HG03066 (cell line): ENCODE data around the gene ERMAP.

Experiments
- ATAC-seq: cut with Tn5 transposase; IDR thresholded peaks from one replicate; pipeline ENCODE4 v1.9.1; 2021; ENCODE audit warnings: low read depth; ENCODE audit not compliant: unreplicated experiment

The ERMAP gene, protein sequence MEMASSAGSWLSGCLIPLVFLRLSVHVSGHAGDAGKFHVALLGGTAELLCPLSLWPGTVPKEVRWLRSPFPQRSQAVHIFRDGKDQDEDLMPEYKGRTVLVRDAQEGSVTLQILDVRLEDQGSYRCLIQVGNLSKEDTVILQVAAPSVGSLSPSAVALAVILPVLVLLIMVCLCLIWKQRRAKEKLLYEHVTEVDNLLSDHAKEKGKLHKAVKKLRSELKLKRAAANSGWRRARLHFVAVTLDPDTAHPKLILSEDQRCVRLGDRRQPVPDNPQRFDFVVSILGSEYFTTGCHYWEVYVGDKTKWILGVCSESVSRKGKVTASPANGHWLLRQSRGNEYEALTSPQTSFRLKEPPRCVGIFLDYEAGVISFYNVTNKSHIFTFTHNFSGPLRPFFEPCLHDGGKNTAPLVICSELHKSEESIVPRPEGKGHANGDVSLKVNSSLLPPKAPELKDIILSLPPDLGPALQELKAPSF

DNA sequence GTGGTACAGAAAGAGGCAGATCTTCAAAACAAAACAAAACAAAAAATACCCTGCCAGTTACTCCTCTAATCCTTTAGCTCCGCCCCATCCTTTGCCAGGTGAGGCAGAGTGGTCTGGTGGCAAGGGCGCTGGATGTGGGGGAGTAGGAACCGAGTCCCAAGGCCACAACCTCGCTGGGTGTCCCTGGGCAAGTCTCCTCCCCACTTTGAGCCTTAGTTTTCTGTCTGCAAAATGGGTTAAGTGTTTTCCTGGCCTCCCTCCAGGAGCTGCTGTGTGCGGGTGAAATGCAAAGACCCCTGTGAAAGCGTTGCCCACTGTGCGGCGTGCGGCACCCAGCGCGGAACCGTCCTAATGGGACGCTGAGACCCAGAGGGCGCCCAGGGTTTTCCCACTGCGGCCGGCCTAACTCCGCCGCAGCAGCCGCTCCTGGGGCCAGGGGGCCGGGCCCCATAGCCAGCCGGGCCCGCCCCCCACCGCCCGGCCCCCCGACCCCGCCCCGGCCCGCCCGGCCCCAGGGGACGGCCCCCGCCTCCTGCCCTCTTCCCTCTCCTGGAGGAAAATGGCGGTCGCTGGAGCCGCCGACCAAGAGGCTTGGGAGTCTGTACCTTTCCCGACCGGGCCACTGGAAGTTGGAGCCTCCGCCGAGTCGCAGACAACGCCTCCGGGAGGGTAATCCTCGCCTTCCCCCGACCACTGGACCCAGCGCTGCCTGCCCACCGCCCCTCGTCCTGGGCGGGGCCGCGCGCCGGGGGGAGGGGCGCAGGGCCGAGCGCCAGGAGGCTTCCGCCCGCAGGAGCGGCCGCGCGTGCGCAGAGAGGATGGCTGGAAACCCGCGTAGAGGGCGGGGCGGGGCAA lies at the start of gene ERMAP, which contains the start of gene SVBP:
Gene ERMAP, plus strand, starts transcription at position 538 of the 855 bp plus-strand sequence. CDS start 13,327 bp downstream, outside the sequence.
Gene SVBP, minus strand, starts transcription at position 813 of the 855 bp plus-strand sequence. CDS start 853 bp downstream, outside the sequence.
- peak; percentile 75 for ATAC-seq

DNA sequence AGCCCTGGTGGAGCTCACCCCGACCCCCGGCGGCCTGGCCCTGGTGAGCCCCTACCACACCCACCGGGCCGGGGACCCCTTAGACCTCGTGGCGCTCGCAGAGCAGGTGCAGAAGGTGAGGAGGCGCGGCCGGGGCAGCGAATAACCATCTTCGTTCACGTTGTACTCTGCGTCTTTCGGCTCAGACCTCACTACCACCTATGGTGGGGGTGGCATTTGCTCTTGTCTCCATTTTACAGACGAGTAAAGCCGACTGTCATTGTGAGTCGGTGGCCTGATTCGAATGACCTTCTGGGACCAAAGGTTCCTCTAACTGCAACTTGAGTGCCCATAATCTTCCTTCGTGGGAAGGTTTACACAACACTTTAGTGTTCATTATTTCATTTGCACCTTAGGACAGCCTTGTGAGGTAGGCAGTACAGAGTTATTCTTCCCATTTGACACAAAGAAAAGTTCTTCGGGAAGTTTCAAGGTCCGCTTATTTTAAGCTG lies 49.4 kb upstream of the ERMAP start:
- ATAC-seq, result peak; percentile 19

DNA sequence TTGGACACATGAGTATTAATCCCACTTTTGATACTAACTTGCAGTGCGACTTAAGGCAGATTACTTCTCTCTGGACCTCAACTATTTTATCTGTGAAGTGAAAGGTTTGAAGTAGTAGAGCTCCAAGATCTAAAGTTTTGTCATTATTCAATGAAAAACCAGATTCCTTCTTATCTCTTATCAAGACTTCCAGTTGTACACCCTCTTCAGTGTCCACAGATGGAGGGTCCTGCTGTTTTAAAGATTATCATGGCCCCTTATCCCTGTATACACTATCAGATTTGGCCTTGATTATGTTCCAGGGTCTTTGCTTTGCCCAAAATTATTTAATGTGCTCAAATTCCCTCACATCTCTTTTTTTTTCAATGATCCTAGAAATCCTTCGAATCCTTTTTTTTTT lies 48.8 kb upstream of the ERMAP start:
- no peak for ATAC-seq

DNA sequence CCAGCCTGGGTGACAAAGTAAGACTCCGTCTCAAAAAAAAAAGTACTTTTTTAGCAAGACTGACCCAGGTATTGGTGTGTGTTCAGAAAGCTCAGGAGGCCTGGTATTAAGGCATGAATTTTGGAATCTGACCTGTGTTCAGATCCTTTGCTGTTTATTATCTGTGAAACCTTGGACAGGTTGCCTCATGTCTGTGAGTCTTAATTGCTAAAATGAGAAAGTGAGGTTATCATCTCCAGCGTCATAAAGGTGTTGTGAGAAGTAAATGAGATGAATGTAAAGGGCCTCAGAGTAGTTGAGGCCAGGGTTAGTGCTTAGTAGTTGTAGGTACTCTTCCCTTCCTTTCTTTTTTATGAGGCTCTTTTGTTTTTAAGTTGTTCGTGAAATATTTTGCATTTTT lies 47.1 kb upstream of the ERMAP start:
- ATAC-seq, result no peak

DNA sequence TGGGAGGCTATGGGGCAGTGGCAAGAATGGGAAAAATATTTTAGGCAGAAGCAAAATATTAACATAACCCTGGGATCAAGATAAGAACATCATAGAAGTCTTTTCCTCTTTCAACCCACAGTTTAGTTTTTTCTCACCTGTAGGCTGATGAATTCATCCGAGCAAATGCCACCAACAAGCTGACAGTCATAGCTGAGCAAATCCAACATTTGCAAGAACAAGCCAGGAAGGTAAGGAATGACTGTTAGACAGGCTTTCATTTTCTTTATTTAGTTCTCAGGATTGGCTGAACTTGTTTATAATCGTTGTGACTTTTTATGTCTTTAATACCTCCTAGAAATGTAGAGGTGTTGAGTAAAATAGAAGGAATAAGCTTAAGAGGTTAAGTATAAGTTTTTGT lies 43.5 kb upstream of the ERMAP start:
- ATAC-seq, result no peak

DNA sequence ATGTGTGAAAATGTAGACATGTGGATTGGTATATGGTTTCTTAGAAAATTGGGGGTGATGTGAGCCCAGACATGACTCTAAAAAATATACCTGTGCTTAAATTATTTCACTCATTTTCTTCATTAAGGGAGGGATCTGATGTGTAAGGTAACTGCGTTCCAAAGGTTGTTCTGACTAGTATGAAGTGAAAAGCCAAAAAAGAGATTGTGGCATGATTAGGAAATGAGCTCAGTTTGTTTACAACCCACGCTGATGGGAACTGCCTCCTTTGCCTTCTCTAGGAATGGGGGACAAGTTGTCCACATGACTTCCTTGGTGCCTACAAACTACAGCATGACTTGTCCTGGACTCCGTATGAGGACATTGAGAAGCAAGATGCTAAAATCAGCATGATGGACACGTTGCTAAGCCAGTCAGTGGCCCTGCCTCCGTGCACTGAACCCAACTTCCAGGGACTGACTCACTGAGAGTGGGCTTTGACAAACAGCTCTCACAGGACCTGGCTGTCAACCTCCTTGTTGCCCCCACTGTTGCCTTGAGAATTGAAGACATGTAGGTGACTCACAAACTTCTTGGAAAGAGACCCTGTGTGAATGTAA lies 41.9 kb upstream of the ERMAP start:
- no peak for ATAC-seq

DNA sequence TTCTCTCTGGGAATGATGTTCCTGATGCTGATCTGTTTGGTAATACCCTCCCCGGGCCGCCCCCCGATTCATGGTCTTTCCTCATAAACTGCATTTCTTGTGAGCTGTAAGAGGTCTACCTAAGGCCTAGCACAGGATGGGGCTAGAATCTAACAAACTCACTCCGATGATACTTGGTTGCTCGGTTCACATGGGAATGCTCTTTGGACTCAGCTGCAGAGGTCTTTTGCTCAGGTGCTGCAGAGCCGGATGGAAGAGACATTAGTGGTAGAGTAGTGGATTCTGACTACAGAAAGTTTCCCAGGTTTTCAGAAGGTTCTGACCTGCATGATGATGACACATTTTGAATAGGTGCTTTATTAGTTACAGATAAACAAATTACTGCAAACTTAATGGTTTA lies 40.4 kb upstream of the ERMAP start:
- ATAC-seq, result no peak

DNA sequence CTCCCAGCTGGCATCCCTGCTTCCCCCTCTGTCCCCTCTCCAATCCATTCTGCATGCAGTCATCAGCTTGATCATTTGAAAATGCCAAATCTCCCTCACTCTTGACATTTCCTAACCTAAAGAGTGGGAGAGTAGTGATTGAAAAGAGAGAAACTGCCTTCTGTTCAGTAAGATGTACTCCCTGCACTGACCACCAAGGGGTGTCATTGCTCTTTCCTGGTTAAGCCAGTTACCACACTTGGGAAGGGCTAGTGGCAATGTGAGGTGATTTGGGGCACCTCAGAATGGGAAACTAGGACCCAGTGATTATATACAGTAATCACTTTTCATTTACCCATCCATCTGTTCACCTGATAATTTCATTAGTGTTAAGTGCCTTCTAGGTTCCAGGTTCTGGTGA lies 39.1 kb upstream of the ERMAP start:
- ATAC-seq, result no peak

DNA sequence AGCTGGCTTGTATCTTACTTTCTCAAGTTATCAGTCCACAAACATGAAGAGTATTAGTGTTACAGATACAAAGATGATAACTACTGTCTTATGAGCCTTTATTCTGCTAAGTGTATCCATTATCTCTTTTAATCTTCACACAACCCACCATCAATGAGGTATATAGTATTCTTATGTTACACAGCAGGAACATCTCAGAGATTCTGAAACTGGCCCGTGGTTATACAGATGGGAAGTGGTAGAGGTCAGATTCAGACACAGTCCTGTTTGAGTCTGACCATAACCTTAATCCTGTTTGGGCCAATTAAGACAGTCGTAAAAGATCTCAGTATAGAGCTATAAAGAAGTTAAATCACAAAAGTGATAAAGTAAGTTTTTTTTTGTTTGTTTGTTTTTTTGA lies 37.2 kb upstream of the ERMAP start:
- no peak for ATAC-seq

DNA sequence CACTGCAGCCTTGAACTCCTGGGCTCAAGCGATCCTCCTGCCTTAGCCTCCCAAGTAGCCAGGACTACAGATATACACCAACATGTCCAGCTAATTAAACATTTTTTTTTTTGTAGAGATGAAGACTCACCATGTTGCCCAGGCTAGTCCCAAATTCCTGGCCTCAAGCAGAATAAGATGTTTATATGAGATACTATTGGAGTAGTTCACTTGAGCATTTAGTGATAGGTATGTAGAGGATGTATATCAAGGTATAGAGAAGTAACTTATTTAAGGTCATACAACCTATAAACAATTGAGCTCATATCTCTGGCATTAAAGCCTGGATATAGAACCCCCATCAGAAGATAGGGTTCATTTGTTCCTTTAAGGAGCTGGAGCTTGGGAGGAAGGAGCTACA lies 36.7 kb upstream of the ERMAP start:
- ATAC-seq, result no peak

DNA sequence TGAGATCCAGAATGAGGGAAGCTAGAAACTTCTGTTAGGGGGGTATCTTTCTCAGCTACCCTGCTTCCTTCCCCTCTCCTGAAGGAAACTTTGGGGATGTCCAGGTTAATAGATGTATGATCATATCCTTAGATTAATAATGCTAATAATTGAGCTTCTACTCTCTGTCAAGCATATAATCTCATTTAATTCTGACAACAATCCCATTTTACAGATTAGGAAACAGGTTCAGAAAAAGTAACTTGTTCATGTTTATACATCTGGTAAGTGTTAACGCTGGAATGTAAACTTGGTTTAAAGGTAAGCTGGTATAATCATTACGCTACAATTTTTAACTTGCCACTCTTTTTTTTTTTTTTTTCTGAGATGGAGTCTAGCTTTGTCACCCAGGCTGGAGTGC lies 33.8 kb upstream of the ERMAP start:
- no peak for ATAC-seq

DNA sequence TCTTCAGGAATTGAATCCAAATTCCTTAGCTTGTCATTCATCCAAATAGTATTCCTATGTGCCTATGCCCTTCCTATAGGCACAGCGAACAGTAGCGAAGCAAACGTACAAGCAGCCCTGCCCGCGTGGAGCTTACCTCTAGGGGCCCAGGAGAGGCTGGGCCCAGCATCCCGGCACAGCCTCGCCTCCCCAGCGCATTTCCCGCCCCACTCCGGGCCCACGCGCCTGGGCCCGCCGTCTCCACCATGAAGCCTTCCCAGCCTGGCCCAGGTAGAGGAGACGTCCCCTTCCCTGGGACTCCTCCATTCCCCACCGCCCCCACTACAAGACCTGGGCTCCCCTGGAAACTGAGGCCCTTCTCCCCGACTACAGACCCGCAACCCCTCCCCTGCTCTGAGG lies 32.4 kb upstream of the ERMAP start:
- ATAC-seq, result no peak

DNA sequence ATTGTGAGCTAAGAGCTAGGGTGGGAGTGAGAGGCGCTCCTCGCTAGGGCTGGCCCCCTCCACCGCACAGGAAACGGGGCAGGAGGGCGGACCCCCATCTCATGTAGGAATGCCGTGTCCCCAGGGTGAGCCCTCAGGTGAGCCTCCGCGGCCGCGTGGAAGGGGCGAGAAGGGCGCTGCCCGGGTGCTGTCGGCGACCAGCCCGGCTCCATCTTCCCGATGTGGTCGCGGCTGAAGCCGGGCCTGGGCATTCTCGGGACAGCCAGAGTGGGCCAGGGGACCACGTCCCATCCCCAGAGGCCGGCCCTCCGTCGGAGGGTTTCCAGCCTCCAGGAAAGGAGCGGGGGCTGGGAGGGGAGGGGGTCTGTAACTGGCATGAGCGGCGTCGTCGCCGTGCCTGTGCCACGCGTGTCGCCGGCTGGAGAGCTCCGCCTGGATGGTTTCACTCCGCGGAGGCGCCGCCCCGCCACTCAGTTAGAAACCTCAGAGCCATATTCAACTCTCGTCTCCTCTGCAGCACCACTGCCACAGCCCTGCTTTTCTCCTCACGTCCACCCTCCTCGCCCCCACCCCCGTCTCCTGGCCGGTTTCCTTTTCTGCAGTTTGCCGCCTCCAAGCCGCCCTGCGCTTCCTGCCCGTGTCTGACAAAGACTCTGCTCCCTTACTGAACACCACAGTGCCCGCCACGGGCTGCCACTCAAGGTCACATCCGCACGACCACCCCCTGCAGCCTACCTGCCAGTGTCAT lies 31.8 kb upstream of the ERMAP start, which contains the start of gene TMEM269:
Gene TMEM269, plus strand, starts transcription at position 46 of the 748 bp plus-strand sequence. CDS start 4,903 bp downstream, outside the sequence.
- no peak for ATAC-seq

DNA sequence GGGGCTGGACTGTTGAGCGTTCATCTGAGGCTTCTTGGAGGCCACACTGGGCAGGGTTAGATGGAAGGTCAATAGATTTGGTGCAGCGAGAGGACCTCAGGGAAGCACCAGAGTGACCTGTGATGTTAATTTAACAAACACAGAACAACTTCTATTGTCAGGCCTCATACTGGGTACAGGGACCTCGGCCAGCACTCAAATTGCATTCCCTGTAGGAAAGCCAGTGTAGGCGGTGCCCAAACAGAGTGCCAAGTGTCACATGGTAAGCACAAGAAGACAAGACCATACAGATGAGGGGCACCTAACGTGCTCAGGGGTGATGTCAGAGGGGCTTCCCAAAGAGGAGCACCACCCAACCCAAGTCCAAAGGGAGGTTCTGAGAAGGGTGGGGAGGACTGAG lies 30.8 kb upstream of the ERMAP start:
- no peak for ATAC-seq

DNA sequence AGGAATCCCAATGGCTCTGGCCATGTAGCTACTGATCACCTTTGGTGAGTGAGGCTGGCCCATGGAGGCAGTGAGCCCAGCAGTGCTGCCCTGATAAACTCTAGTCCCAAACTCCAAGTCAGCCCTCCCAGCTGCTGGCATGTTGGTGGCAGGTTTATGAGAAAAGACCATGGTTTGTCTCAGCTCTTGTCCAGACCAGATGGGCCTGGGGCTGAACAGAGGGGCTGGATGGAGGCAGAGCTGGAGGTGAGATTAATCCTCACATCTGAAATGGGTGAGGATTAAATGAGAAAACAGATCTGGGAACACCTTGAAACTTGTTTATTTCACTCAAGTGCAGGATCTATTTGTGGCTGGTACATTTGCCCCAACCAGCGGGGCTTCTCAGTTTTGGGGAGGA lies 28.9 kb upstream of the ERMAP start:
- ATAC-seq, result no peak

DNA sequence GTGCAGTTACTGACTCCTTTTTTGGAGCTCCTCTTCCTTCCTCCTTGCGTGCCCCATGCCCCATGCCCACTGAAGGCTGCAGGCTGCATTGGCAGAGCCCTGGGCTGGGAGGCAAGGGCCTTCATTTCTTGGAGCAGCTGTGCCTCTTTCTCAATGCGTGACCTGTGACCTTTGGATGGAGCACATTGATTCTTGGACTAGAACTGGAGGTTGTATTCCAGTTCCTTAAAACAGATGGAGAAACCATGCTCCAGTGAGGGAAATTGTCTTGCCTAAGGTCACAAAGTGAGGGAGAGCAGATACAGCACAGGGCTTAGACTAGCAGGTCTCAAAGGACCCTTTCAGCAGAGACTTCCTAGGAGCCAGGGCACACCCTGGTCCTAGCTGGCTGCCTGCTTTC lies 23.1 kb upstream of the ERMAP start:
- ATAC-seq, result no peak

DNA sequence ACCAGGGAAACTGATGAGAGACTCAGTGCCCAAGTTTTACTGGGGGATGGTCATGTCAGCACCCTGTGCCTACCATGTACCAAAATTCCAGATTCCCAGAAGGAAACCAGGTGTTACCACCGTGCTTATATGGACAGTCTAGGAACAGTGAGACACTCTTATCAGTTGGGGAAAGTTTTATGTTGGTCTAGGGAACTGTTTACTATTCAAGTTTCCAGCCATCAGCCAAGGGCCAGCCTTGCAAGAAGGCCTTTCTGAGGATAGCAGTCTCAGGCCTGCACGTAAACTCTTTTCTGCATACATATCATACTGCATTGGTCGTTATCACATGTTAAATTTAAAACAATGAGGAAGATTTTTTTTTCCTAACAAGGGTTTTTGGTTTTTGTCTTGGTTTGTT lies 19.5 kb upstream of the ERMAP start:
- ATAC-seq, result no peak

DNA sequence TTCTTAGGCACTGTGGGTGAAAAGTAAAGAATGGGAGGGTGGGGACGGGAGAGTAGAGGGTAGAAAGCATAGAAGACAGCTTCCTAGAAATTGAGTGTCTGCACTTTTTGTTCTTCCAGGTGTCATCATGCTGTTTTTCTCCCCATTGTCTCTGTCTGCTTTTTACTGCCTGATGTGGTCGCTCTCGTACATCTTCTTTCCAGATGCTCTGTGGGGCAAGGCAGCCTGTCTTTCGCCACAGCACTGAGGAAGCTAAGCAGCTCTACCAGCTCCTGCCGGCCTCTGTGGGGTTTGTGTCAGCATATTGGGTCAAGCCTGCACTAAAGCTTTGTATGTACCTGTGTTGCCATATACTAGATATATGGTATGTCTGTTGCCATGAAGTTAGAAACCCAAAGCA lies 18.9 kb upstream of the ERMAP start:
- ATAC-seq, result no peak

DNA sequence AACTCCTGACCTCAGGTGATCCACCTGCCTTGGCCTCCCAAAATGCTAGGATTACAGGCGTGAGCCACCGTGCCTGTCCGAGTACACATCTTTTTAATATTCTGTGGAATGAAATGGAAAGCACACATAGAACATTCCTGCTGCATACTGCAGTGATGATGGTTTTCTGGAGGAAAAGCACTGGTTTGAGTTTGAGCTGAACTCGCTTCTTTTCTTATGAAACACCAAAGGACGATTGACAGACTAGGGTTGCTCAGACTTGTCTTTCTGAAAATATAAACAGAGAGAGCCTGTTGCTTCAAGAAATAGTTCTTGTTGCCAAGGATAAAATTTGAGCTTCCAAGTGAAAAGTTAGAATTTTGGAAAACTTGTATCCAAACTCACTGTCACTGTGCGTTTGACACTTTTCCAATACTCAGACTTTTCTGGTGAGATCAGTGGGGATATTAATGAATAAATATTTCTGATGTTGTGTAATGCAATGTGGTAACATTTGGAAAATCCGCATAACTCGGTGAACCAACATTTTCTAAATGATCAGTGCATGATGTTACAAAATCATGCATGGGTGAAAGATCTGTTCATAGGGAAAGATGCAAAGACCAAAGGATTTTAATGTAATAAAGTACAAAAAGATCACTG lies 15.0 kb upstream of the ERMAP start:
- no peak for ATAC-seq

DNA sequence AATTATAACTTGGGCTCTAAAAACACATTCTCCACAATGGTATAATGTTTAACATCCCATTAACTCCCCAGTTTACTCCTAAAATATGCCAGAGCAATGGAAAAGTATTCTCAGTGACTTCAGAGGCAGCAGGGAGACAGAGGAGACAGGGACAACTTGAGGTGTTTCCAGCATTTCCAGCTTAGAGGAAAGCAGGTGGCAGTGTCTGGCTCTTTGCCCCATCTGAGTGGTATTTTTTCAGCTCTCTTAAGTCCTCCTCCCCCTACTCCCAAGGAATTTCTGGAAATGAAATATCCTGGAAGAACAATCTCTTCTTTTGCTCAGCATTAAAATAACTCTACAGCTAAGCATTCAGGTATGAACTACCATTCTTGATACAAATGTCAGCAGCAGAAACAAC lies 10.8 kb upstream of the ERMAP start:
- no peak for ATAC-seq
